Measurements from ENCODE around the gene KRTAP20-4. TPM values are rescaled to one million over a fixed set of nuclear protein-coding genes. Genes with fewer than 3 reads are reported as not detected.

Gene KRTAP20-4
- total RNA-seq, 1 experiment from 2014 or later: not detected

- ChIA-PET POLR2A (no interaction called here), CTCF (no interaction called here)
- H3K36me3 Mint-ChIP-seq (ENCODE audit: insufficient read depth, unreplicated experiment): no peaks in the 10 kb centered on the region
- no TSS peak for BruUV-seq (replicated peaks)
- H3K4me1 Mint-ChIP-seq (ENCODE audit: low read depth, unreplicated experiment): no peaks in the 10 kb centered on the region
- no peak overlapping the region for H3K27ac Mint-ChIP-seq (ENCODE audit: unreplicated experiment)
- no peak overlapping the region for H3K4me3 Mint-ChIP-seq (ENCODE audit: unreplicated experiment)
- no peaks in the 10 kb centered on the region for H3K9me3 Mint-ChIP-seq (ENCODE audit: unreplicated experiment)
- TF ChIP-seq, protein P1, sequence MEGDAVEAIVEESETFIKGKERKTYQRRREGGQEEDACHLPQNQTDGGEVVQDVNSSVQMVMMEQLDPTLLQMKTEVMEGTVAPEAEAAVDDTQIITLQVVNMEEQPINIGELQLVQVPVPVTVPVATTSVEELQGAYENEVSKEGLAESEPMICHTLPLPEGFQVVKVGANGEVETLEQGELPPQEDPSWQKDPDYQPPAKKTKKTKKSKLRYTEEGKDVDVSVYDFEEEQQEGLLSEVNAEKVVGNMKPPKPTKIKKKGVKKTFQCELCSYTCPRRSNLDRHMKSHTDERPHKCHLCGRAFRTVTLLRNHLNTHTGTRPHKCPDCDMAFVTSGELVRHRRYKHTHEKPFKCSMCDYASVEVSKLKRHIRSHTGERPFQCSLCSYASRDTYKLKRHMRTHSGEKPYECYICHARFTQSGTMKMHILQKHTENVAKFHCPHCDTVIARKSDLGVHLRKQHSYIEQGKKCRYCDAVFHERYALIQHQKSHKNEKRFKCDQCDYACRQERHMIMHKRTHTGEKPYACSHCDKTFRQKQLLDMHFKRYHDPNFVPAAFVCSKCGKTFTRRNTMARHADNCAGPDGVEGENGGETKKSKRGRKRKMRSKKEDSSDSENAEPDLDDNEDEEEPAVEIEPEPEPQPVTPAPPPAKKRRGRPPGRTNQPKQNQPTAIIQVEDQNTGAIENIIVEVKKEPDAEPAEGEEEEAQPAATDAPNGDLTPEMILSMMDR (IDR thresholded peaks at IDR 0.05; ENCODE audit: insufficient read depth in 1 of 2, low read depth in 1 of 2, low read length in 1 of 2, severe bottlenecking in 1 of 2, unreplicated experiment in 1 of 2): no peak
- H3K4me3 ChIP-seq (ENCODE audit: low read depth, low read length): no peak overlapping the region
- no peak for DNase-seq
- intact Hi-C loops (cut with micrococcal nuclease; ENCODE audit: unreplicated experiment): no loop called here
- H3K27me3 ChIP-seq (replicated peaks; ENCODE audit: control insufficient read depth, insufficient read depth, low read length): no peaks in the 10 kb centered on the region
- no peaks in the 10 kb centered on the region for H3K9me3 ChIP-seq
- no peaks in the 10 kb centered on the region for H3K36me3 ChIP-seq (ENCODE audit: control insufficient read depth, insufficient read depth, low read length)
- H3K27me3 Mint-ChIP-seq (ENCODE audit: insufficient read depth, unreplicated experiment): peaks cover 13% of the 10 kb centered on the region
- H3K4me1 ChIP-seq: no peaks in the 10 kb centered on the region
Measured at GRCh38 chr21:30668776-30669175, 48.3 kb downstream of the KRTAP20-4 start.

Other genes with a start within 250 kb of the KRTAP20-4 start
- not detected in 2 replicates for gene KRTAP13-2, start 248.4 kb upstream of the KRTAP20-4 start, total RNA-seq (2022)
- gene KRTAP13-1, start 224.6 kb upstream of the KRTAP20-4 start, total RNA-seq (2022): not detected in 2 replicates
- gene KRTAP13-3, start 194.7 kb upstream of the KRTAP20-4 start, total RNA-seq (2022): not detected in 2 replicates
- gene KRTAP13-4, start 190.4 kb upstream of the KRTAP20-4 start, total RNA-seq (2022): not detected in 2 replicates
- not detected in 2 replicates for gene KRTAP15-1, start 180.4 kb upstream of the KRTAP20-4 start, total RNA-seq (2022)
- gene KRTAP19-1, start 140.3 kb upstream of the KRTAP20-4 start, total RNA-seq (2022): not detected in 2 replicates
- gene KRTAP19-2, start 133.2 kb upstream of the KRTAP20-4 start, total RNA-seq (2022): not detected in 2 replicates
- gene KRTAP19-3, start 128.6 kb upstream of the KRTAP20-4 start, total RNA-seq (2022): not detected in 2 replicates
- not detected in 2 replicates for gene KRTAP19-4, start 123.5 kb upstream of the KRTAP20-4 start, total RNA-seq (2022)
- gene KRTAP19-5, start 118.5 kb upstream of the KRTAP20-4 start, total RNA-seq (2022): not detected in 2 replicates
- not detected in 2 replicates for gene KRTAP19-6, start 78.8 kb upstream of the KRTAP20-4 start, total RNA-seq (2022)
- not detected in 2 replicates for gene KRTAP19-7, start 59.3 kb upstream of the KRTAP20-4 start, total RNA-seq (2022)
- gene KRTAP22-2, start 30.2 kb upstream of the KRTAP20-4 start, total RNA-seq (2022): not detected in 2 replicates
- not detected in 2 replicates for gene KRTAP6-3, start 28.2 kb upstream of the KRTAP20-4 start, total RNA-seq (2022)
- gene KRTAP6-2, start 21.7 kb upstream of the KRTAP20-4 start, total RNA-seq (2022): not detected in 2 replicates
- gene KRTAP22-1, start 19.5 kb upstream of the KRTAP20-4 start, total RNA-seq (2022): not detected in 2 replicates
- gene KRTAP6-1, start 6.7 kb upstream of the KRTAP20-4 start, total RNA-seq (2022): not detected in 2 replicates
- gene KRTAP20-1, start 4.2 kb upstream of the KRTAP20-4 start, total RNA-seq (2022): not detected in 2 replicates
- gene KRTAP20-2, start 14.6 kb downstream of the KRTAP20-4 start, total RNA-seq (2022): not detected in 2 replicates
- gene KRTAP20-3, start 22.2 kb downstream of the KRTAP20-4 start, total RNA-seq (2022): not detected in 2 replicates
- gene KRTAP21-3, start 98.2 kb downstream of the KRTAP20-4 start, total RNA-seq (2022): not detected in 2 replicates
- gene KRTAP21-2, start 126.6 kb downstream of the KRTAP20-4 start, total RNA-seq (2022): not detected in 2 replicates
- not detected in 2 replicates for gene KRTAP21-1, start 134.8 kb downstream of the KRTAP20-4 start, total RNA-seq (2022)
- not detected in 2 replicates for gene KRTAP8-1, start 192.6 kb downstream of the KRTAP20-4 start, total RNA-seq (2022)
- not detected in 2 replicates for gene KRTAP7-1, start 209.1 kb downstream of the KRTAP20-4 start, total RNA-seq (2022)